ENCODE results near the gene OTUB2.

OTUB2 gene

DNA sequence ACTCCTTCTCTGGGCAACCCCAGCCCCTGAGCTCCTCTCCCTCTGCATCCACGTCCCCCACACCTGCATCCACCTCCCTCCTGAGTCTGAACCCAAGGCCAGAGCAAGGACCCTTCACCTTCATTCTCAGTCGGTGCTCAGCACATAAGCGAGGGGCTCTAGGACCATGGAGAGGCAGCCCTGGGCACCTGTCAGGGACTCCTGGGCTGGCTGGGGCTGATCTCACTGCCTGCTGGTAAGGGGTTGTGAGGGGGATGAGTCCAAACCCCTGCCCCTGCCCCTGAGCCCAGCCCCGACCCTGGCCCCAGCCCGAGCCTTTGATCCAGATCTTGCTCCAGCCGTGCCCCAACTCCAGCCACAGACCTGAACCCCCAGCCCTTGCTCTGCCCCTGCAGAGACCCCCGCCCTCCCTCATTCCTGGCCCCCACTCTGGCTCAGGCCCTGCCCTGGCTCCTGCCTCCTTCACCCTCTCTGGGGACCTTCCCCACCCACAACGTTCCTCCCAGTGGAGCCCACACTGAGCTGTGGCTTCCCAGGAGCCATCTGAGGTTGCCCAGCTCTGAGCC, 29.9 kb upstream of the OTUB2 start:
- no peak overlapping the region for H3K4me3 ChIP-seq (ENCODE audit: control insufficient read depth, low read depth, low read length)
- TF ChIP-seq CTCF (IDR thresholded peaks at IDR 0.05; ENCODE audit: control insufficient read depth, insufficient read depth, low read depth, low read length, missing control alignments): no peak
- DNase-seq (ENCODE audit: low read depth): no peak

- TF ChIP-seq CTCF (IDR thresholded peaks at IDR 0.05; ENCODE audit: control insufficient read depth, insufficient read depth, low read depth, low read length, missing control alignments): no peak
- DNase-seq (ENCODE audit: low read depth): no peak
- H3K4me3 ChIP-seq (ENCODE audit: control insufficient read depth, low read depth, low read length): no peak within 1 kb of the TSS
These were observed 29.1 kb upstream of the OTUB2 start, which contains the start of gene CCDC197 for GRCh38 chr14:93997082-93997481. Gene CCDC197, plus strand, starts transcription at chr14:93997301. Its CDS starts 831 bp downstream, at chr14:93998132.

GRCh38 chr14:93997916-93998870, 27.9 kb upstream of the OTUB2 start:
- TF ChIP-seq CTCF (IDR thresholded peaks at IDR 0.05; ENCODE audit: control insufficient read depth, insufficient read depth, low read depth, low read length, missing control alignments): no peak
- DNase-seq (ENCODE audit: low read depth): no peak
- no peak overlapping the region for H3K4me3 ChIP-seq (ENCODE audit: control insufficient read depth, low read depth, low read length)

GRCh38 chr14:93998871-93999403, 27.2 kb upstream of the OTUB2 start:
- no peak for TF ChIP-seq CTCF (IDR thresholded peaks at IDR 0.05; ENCODE audit: control insufficient read depth, insufficient read depth, low read depth, low read length, missing control alignments)
- no peak overlapping the region for H3K4me3 ChIP-seq (ENCODE audit: control insufficient read depth, low read depth, low read length)
- no peak for DNase-seq (ENCODE audit: low read depth)

GRCh38 chr14:93999573-93999972, 26.6 kb upstream of the OTUB2 start:
- TF ChIP-seq CTCF (IDR thresholded peaks at IDR 0.05; ENCODE audit: control insufficient read depth, insufficient read depth, low read depth, low read length, missing control alignments): no peak
- H3K4me3 ChIP-seq (ENCODE audit: control insufficient read depth, low read depth, low read length): no peak overlapping the region
- no peak for DNase-seq (ENCODE audit: low read depth)

DNA sequence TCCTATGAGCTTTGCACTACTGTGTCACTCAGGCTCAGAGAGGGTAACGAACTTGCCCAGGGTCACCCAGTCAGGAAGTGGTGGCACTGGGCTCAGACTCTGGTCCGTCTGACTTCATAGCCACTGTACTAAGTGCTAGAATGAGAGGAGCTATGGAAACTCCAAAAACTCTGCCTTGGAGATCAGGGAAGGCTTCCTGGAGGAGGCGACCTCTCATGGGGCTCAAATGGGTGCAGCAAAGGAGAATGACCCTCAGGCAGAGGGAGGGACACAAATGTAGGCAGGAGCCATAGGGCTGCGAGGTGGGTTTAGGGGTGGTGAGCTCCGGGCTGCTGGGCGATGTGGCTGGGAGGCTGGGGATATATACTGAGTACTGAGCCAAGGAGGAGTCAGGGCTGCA, 25.9 kb upstream of the OTUB2 start:
- no peak for TF ChIP-seq CTCF (IDR thresholded peaks at IDR 0.05; ENCODE audit: control insufficient read depth, insufficient read depth, low read depth, low read length, missing control alignments)
- no peak for DNase-seq (ENCODE audit: low read depth)
- H3K4me3 ChIP-seq (ENCODE audit: control insufficient read depth, low read depth, low read length): no peak overlapping the region

Data from AG09309 (cell line).